T-helper 17 cell (primary cell): Measurements from ENCODE around the gene ZNF33A. TPM values are rescaled to one million over a fixed set of nuclear protein-coding genes. Genes with fewer than 3 reads are reported as not detected.
"Not testable (repeated sequence)": the region's sequence is repeated elsewhere in the genome, so short reads cannot be mapped to it uniquely, and the experiment has no call there.

Experiments used
- ATAC-seq: fragments of 150-1000 bp; cut with Tn5 transposase; 2 replicates; pipeline ENCODE4 v1.10.0; 2021; ENCODE audit warnings: mild to moderate bottlenecking, moderate library complexity
- DNase-seq, 3 donors: peaks; one replicate each; pipeline versions ENCODE4 v3.0.0 to v3.0.0-alpha.2; 2020 to 2021
- H3K9me3 ChIP-seq: one replicate; pipeline ENCODE4 v1.7.0; 2013; ENCODE audit warnings: low read length, mild to moderate bottlenecking; ENCODE audit not compliant: control insufficient read depth, poor library complexity, severe bottlenecking
- H3K27ac Mint-ChIP-seq: one replicate; pipeline ENCODE4 v1.8.0; 2022; ENCODE audit warnings: mild to moderate bottlenecking, moderate library complexity, mixed read lengths
- H3K27me3 Mint-ChIP-seq: one replicate; pipeline ENCODE4 v1.8.0; 2022; ENCODE audit warnings: mixed read lengths
- H3K36me3 Mint-ChIP-seq: one replicate; pipeline ENCODE4 v1.8.0; 2022; ENCODE audit warnings: low read depth, mixed read lengths
- H3K4me1 Mint-ChIP-seq: one replicate; pipeline ENCODE4 v1.8.0; 2022; ENCODE audit warnings: mild to moderate bottlenecking, mixed read lengths
- H3K4me3 Mint-ChIP-seq: one replicate; pipeline ENCODE4 v1.8.0; 2022; ENCODE audit warnings: mild to moderate bottlenecking, moderate library complexity, mixed read lengths
- total RNA-seq, 4 donors: library from RNA in 2 of 4; stranded (reverse) in 2 of 4; gene quantifications; one replicate each; pipeline ENCODE4 v1.2.3 and lab custom pipeline; 2022 to 2026

Gene ZNF33A
- total RNA-seq, 2 donors from 2014 or later, result 37.3 to 41.9 TPM

- not testable (repeated sequence) for H3K36me3 Mint-ChIP-seq, H3K27ac Mint-ChIP-seq, DNase-seq, H3K9me3 ChIP-seq, H3K4me3 Mint-ChIP-seq, ATAC-seq, H3K27me3 Mint-ChIP-seq, H3K4me1 Mint-ChIP-seq
Measured at GRCh38 chr10:38069663-38070062, 59.2 kb downstream of the ZNF33A start.

GRCh38 chr10:38070501-38070900 lies 60.0 kb downstream of the ZNF33A start:
- ATAC-seq (no peak), DNase-seq (no peak)
- Mint-ChIP-seq H3K27me3 (no peaks in the 10 kb centered on the region), H3K36me3 (no peaks in the 10 kb centered on the region), H3K27ac (peak overlapping the region; percentile 63), H3K4me3 (no peak overlapping the region), H3K4me1 (peaks cover 2% of the 10 kb centered on the region)
- H3K9me3 ChIP-seq, result no peaks in the 10 kb centered on the region

- no peaks in the 10 kb centered on the region for H3K9me3 ChIP-seq
- H3K4me3 Mint-ChIP-seq, result no peak overlapping the region
- DNase-seq (no peak), ATAC-seq (no peak)
- H3K4me1 Mint-ChIP-seq, result peaks cover 2% of the 10 kb centered on the region
- no peak overlapping the region for H3K27ac Mint-ChIP-seq
- no peaks in the 10 kb centered on the region for H3K27me3 Mint-ChIP-seq
- no peaks in the 10 kb centered on the region for H3K36me3 Mint-ChIP-seq
Measured at GRCh38 chr10:38072552-38072951, 62.1 kb downstream of the ZNF33A start.

GRCh38 chr10:38076687-38077086 lies 66.2 kb downstream of the ZNF33A start:
- ATAC-seq (no peak), DNase-seq (no peak)
- Mint-ChIP-seq H3K27me3 (peaks cover 11% of the 10 kb centered on the region), H3K27ac (no peak overlapping the region), H3K36me3 (no peaks in the 10 kb centered on the region), H3K4me3 (no peak overlapping the region), H3K4me1 (no peaks in the 10 kb centered on the region)
- no peaks in the 10 kb centered on the region for H3K9me3 ChIP-seq

- H3K9me3 ChIP-seq, H3K27me3 Mint-ChIP-seq, ATAC-seq, DNase-seq, H3K36me3 Mint-ChIP-seq: not testable (repeated sequence)
- Mint-ChIP-seq H3K4me1 (peaks cover 15% of the 10 kb centered on the region), H3K27ac (peak overlapping the region; percentile 84), H3K4me3 (peak overlapping the region; percentile 93)
Measured at GRCh38 chr10:38093318-38093717, 82.8 kb downstream of the ZNF33A start.

GRCh38 chr10:38093816-38094157 lies 83.3 kb downstream of the ZNF33A start:
- DNase-seq (peak in 1 of 3 donors; percentile 5), ATAC-seq (peak; percentile 0)
- H3K27ac Mint-ChIP-seq, result peak overlapping the region; percentile 84
- no peaks in the 10 kb centered on the region for H3K27me3 Mint-ChIP-seq
- no peaks in the 10 kb centered on the region for H3K9me3 ChIP-seq
- H3K4me1 Mint-ChIP-seq, result peaks cover 15% of the 10 kb centered on the region
- peak overlapping the region; percentile 93 for H3K4me3 Mint-ChIP-seq
- H3K36me3 Mint-ChIP-seq, result peaks cover 2% of the 10 kb centered on the region

- DNase-seq, result peak; percentile 71 to 77 (median 74)
- no peaks in the 10 kb centered on the region for H3K9me3 ChIP-seq
- Mint-ChIP-seq H3K27me3 (no peaks in the 10 kb centered on the region), H3K27ac (peak within 1 kb of the TSS; percentile 84), H3K4me3 (peak within 1 kb of the TSS; percentile 93), H3K36me3 (peaks cover 5% of the 10 kb centered on the region), H3K4me1 (peaks cover 15% of the 10 kb centered on the region)
- ATAC-seq, result peak; percentile 98
Measured at GRCh38 chr10:38094158-38094926, 83.9 kb downstream of the ZNF33A start, which contains the start of gene ZNF37A. TSS of gene ZNF37A (plus strand) at chr10:38094337. CDS start at chr10:38096618, 2,281 bp downstream.

- Mint-ChIP-seq H3K4me1 (peaks cover 15% of the 10 kb centered on the region), H3K36me3 (peaks cover 10% of the 10 kb centered on the region), H3K4me3 (peak overlapping the region; percentile 93), H3K27ac (peak overlapping the region; percentile 84), H3K27me3 (no peaks in the 10 kb centered on the region)
- ATAC-seq, result no peak
- H3K9me3 ChIP-seq, result no peaks in the 10 kb centered on the region
- no peak for DNase-seq
Measured at GRCh38 chr10:38094927-38095574, 84.6 kb downstream of the ZNF33A start.

GRCh38 chr10:38102880-38103279 lies 92.4 kb downstream of the ZNF33A start:
- peaks cover 9% of the 10 kb centered on the region for H3K9me3 ChIP-seq
- peaks cover 17% of the 10 kb centered on the region for H3K36me3 Mint-ChIP-seq
- no peak overlapping the region for H3K4me3 Mint-ChIP-seq
- ATAC-seq (no peak), DNase-seq (no peak)
- no peaks in the 10 kb centered on the region for H3K4me1 Mint-ChIP-seq
- H3K27me3 Mint-ChIP-seq, result no peaks in the 10 kb centered on the region
- H3K27ac Mint-ChIP-seq, result no peak overlapping the region

- H3K27me3 Mint-ChIP-seq, result no peaks in the 10 kb centered on the region
- ATAC-seq, result no peak
- no peak overlapping the region for H3K4me3 Mint-ChIP-seq
- no peaks in the 10 kb centered on the region for H3K4me1 Mint-ChIP-seq
- peaks cover 17% of the 10 kb centered on the region for H3K36me3 Mint-ChIP-seq
- no peak for DNase-seq
- H3K9me3 ChIP-seq, result peaks cover 11% of the 10 kb centered on the region
- no peak overlapping the region for H3K27ac Mint-ChIP-seq
Measured at GRCh38 chr10:38103756-38104155, 93.3 kb downstream of the ZNF33A start.

- Mint-ChIP-seq H3K27ac (no peak overlapping the region), H3K4me3 (no peak overlapping the region), H3K36me3 (peaks cover 6% of the 10 kb centered on the region), H3K4me1 (no peaks in the 10 kb centered on the region), H3K27me3 (no peaks in the 10 kb centered on the region)
- ATAC-seq (no peak), DNase-seq (no peak)
- peaks cover 32% of the 10 kb centered on the region for H3K9me3 ChIP-seq
Measured at GRCh38 chr10:38112159-38112558, 101.7 kb downstream of the ZNF33A start.
